Activated CD4-positive, CD25-positive, alpha-beta regulatory T cell treated with anti-CD3 and anti-CD28 coated beads, Interleukin-2, amount 50 U/mL, for 24 hours (primary cell): ENCODE measurements around the gene CYP27C1.

Source experiments
- ATAC-seq, 2 donors: fragments of 150-1000 bp; cut with Tn5 transposase; one replicate each; pipeline ENCODE4 v1.10.0; 2021; ENCODE audit warnings: mild to moderate bottlenecking in 1 of 2, moderate library complexity in 1 of 2

CYP27C1 gene

DNA sequence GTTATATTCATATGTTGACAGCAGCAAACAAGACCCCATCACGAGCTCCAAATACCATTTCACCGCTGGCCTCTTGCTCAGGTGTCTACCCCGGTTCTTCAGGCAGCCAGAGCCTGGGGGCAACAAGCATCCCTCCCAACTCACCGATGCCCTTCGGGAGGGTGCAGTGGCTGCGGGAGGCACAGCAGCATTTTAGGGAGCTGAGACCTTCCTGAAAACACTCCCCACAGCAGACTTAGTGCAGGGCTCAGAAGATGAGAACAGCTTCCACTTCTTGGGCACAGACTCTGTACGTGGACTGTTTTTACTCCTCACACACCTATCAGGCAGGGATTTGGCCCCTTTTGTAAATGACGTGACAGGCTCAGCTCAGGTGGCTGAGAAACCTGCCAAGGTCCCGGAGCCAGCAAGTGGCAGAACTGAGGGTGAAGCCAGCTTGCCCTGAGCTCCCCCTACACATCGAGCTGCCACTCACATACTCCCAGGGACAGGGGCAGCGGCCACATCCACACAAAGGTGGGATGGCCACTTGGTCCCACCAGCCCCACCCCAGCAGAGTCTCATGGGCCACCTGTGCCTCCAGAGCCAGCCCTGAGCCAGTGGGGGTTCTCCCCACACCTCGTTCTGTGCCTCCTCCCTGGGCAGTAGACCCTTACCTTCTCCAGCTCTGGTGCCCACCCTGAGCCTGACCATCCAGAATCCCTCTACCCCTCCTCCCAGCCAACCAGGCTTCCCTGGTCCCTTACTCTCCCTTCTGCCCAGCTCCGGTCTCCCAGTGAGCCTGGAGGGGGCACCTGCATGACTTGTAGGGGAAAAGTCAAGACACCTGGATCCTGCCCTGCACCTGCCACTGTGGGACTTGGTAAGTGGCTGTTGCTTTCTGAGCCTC is 28.5 kb downstream of the CYP27C1 start:
- ATAC-seq: no peak

DNA sequence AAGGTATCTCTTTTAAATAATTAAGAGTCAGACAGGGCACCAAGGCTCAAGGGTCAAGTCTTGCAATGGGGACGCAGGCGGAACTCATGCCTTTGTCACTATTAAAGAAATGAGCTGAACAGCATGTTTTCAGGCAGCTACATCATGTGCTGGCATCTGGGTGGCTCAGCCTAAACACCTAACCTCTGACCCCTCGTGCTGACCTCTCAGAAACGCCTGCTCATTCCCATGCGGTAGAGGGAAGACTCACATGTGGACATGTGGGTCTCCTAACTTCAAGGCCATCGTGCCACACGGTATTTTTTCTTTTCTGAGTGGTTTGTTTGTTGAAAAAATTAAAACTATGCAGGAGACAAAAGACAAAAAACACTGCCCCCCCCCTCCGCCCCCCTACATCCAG is 31.3 kb downstream of the CYP27C1 start:
- ATAC-seq: no peak

DNA sequence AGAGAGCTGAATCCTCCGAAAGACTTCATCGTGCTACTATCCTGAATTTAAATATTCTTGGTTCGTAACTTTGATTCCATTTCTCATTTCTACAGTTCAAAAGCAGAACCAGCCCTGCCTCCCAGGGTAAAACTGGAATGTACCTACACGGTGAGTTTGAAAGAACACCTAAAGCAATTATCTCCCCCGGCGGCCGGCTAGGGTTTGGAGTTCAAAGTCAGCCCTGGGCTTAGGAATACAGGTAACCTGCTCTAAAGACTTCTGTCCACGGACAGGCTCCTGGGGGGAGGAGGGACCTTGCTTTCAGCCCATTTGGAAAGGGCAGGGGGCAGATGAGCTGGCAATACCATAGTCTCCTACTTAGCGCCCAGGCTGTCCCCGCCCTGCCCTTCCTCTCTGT is 32.3 kb downstream of the CYP27C1 start:
- ATAC-seq: no peak

DNA sequence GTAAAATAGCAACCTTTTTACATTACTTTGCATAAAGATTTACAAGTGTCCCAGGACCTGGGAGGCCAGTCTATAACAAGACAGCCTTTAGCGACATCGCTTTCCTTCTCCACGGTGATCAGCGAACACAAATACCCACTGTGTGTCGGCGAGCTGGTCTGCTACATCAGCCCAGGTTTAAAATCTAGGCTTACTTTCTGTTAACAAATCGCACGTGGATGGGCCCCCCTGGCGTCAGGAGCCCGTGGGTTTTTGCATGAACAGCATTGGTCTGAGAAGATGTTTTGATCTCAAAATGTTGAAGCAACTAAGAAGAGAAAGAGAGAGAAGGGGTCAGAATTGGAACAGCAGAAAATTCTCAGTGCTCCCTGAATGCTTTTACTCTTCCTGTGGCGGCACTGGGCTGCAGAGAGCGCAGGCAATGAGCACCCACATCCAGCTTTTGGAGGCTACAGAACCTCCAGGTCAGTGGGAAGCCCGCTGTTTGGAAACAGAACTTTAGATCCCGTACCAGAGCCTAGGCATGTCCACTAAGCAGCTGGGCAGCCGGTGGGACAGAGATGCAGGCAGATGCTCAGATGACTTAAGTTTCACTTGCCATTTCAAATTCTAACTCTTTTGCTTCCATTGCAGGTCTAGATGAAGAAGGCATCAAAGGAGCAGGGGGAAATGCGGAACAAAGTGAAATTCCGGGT is 32.9 kb downstream of the CYP27C1 start:
- no peak for ATAC-seq

DNA sequence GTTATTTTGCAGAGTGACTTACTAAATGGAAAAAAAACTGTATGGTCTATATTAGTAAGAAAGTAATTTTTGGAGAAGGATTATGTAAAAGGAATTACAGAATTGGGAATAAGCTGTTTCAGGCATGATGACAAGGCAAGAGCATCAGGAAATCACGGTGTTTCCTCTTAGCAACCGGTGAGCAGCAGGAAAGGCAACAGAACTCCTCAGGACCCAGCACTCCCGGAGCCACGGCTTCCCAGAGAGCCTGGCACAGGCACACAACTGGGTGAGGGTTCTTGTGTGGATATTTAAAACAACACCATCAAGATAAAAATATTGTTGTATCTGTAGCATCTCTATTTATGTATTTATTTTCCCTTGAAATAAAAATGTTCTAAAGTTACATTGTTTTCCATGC is 34.4 kb downstream of the CYP27C1 start:
- ATAC-seq: no peak

DNA sequence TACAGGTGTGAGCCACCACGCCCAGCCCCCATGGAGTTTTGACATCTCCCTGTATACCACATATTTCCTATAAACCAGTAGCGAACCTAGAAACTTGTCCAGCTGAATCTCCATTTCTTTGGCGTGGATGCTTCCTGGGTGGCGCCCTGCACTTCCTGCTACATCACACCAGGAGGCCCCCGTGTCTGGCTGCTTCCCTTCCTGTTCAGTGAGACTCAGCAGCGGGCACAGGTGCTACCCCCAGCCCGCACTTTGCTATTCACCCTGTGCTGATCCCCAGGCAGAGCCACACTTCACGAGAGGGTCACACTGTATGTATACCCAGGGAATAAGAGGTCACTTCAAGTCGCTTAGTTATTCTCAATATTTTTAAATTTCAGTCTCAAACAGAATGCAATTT is 35.0 kb downstream of the CYP27C1 start:
- ATAC-seq: no peak

DNA sequence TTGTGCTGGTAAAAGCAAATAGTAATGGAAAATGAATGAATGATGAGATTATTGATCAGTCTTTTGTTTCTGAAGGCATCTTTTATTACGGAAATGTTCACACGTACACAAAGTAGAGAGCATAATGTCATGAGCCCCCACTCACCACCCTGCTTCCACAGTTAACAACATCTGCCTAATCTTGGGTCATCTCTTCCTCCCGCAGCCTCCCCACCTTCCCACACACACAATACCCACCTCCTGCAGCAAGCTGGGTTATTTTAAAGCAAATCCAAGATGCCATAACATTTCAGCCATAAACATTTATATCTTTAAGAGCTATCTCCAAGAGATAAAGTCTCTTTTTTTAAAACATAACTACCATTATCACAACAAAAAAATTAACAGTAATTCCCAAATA is 36.3 kb downstream of the CYP27C1 start:
- no peak for ATAC-seq

DNA sequence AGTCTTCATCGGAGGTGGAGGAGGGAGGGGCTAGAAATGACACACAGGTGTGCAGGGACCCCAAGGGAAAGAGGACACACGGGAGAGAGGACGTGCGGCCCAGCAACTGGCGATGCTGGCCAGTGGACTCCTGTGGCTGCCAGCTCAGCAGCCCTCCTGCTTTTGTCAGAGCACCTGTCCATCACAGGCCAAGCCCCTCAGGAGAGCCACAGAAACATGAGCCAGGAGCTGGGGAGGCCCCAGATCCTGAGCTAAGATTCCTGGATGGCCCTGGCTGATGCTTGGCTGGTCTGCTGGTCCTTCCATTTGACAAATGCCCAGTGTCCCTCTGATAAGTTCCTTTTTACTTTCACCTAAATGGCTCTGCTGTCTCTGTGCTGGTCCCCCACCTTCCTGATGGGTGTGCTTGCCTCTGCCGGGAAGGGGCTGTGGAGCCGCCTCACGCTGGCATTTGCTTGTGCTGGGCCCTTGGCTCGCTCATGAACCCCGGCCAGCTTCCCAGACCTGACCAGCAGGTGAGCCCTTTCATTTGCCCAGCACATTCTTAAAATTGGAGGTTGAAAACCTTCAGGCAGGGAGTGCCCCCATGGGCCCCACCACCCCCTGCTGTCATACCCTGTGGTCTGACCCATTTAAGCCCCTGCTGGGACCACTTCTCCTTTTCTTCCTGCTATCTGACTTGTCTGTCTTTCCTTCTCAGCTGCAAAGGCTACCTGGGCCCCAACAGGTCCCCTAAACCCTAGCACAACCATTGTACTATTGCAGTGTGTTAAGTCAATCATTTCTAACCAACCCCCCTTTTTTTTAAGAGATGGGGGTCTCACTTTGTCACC is 37.3 kb downstream of the CYP27C1 start:
- ATAC-seq: no peak

DNA sequence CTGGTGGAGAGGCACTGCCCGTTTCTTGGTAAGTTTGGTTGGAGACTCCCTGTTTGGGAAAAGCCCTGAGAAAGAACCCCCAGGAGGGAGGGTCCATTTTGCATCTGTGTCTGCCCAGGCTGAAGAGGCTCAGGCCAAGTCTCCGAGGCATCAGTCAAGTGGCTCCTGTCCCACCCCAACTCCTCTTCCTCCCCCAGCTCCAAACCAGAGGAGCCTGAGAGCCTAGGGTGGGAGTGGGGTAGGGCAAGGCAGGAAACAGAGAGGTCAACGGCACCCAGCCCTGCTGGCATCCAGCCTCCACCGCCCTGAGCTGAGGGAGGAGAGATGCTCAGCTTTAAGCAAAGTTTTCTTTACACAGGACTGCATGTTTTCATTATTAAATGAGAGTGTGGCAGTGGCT is 38.2 kb downstream of the CYP27C1 start:
- no peak for ATAC-seq

DNA sequence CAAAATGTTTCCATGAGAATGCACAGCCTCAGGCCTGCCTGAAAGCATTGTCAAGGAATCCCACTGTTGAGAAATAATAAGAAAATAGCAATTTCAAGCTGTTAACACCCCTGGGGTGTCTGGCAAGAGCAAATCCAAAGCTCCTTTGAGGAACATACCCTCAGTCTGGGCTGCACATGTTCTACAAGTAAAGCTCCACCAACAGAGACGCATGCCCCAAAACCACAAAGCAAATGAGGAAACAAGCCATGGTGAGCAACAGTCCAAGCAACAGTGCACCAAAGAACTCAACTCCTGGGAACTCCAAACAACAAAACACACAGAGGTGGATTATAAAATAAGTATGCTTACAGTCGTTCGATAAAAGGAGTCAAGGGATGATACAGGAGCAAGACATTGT is 40.3 kb downstream of the CYP27C1 start:
- no peak for ATAC-seq

DNA sequence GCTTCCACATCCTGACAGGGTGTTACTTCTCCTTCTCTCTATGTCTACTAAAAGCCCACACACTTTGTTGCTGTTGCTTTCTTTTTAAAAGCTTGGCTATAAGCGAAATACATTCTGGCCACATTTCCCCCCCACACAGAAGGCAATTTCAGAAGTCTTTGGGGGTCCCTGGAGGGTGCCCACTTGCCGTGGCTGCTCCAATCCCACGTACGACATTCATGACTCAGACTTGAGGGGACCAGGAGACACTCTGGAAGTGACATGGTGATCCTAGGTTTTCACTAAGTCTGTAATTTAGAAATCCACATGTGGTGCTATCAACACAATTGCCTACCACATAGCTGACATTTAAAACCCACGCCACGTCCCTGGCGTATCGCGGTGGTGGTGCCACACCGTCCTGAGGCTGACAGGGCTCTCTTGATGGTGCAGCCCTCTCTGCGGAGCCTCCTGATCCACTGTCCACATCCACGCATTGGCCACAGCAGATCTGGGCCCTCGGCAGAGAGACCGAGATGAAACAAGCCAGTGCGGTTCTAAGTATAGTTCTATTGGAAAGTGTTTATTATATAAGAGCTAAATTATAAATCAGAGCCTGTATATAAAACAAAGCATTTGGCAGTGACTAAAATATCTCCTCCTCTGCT is 42.4 kb downstream of the CYP27C1 start:
- ATAC-seq: no peak

DNA sequence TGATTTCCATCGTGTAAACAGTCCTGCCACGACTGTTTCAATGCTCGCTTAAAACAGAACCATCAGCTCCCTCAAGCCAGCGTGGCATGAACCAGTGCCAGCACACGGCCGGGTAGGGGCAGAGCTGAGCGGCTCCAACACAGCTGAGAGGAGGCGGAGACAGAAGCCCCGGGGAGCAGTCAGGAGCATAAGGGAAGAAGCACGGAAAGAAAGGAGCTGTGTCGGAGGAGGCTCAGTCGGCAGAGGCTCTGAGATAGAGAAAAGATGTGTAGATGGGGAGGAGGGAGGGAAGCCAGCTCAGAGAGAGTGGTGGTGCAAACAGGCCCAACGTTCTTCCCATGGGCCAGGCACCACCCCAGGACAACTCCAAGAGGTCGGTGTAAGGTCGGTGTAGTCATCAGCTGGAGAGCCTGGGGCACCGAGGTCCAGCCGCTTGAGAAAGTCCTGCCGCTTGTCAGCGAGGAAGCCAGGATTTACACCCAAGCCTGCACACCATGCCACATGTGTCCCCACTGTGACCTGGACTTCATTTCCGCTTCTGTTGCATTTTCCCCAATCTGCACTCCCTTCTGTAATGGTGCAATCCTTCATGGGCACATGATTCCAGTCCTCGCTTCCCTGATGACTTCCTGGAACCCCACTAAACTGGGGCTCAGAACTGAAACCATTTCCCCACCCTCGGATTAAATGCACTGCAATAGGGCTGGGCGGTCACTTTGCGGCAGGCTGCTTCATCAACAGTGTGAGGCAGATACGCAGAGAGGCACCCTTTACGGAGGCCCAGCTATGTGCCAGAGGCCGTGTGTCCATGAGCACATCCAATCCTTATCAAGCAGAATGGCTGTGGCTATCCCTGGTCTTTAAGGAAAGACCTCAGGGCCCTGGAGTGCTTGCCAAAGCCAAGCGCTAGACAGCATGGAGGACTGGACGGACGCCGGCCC is 43.5 kb downstream of the CYP27C1 start:
- ATAC-seq: no peak

DNA sequence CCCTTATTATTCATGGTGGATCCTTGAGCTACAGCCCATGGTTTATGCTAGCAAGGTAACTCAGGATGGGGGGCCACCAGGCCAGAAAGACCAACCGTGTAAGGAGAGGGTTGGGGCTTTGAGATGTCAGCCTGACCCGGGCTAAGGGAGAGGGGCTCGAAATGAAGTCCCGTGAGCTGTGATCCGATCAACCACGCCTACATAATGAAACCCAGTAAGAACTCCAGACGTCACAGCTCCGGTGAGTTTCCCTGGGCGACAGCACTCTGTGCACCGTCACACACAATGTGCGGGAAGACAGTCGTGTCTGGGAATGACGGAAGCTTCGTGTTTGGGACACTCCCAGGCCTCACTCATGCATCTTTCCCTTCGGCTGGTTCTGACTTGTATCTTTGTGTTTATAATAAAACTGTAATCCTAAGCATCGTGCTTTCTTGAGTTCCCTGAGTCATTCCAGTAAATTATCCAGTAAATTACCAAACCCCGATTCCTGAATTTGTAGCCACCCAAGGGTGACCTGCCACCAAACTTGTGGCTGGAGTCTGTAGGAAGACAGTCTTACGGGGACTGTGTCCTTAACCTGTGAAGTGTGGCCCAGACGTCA is 44.2 kb downstream of the CYP27C1 start:
- no peak for ATAC-seq

DNA sequence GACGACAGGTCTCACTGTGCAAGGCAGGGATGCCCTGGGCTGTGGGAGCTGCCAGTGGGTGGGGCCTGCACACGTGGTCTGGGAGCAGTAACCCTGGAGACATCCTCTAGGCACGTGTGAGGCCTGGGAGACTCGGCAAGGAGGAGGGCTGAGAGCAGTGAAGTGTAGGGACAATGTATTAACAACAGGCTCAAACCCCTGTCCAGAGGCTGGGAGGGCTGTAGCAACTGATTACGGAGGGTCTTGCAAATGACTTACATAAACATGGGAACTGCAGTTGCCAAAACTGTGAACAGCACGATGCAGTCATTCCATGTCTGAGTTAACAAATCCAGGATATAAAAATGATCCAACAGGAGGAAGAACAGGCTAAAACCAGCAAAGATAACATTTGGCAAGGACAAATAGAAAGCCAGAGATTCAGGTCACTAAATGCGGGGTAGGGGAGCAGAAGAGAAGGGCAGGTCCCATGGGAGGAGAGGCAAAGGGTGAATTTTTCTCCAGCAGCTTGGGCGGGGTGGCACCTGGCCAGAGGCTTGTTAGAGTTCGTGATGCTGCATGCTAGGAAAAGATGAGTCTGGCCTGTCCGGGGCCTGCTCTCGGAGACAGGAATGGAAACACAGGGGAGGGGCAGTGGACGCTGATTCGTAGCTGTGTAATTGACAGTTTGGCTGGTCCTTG is 44.9 kb downstream of the CYP27C1 start:
- ATAC-seq: no peak

DNA sequence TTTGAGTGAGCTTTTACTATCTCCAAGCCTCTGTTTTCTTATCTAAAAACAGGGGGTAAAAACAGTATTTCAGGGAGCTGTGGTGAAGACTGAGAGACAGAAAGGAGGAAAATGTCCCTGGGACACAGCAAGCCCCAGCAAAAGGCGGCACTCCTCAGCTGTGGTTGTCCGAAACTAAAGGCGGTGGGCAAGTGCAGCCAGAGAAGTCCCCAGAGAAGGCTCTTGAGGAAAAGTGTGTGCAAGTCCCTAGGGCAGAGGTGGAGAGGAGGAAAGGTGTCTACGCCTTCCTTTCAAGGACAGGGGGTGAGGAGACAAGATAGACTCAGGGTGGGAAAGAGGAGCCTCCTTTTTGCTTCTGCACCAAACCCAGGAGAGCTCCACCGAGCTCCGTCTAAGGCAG is 45.5 kb downstream of the CYP27C1 start:
- ATAC-seq: no peak

DNA sequence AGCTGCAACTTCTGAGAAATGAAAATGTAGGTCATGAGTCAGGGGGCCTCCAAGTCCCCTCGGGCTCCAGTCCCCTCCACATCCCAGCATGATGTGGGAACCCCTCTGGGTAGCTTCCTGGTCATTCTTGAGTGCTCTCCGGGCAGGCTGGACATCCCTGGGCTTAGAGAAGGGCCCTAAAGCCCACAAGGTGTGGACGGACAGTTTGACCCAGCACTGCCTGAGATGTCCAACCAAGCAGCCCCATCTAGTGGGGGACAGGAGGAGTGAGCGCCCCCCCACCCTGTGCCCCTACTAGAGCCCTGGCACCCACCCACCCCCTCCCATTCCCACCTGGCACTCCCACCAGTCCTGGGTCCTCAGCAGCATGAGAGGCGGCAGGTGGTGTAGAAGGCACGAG is 46.0 kb downstream of the CYP27C1 start:
- ATAC-seq: no peak

DNA sequence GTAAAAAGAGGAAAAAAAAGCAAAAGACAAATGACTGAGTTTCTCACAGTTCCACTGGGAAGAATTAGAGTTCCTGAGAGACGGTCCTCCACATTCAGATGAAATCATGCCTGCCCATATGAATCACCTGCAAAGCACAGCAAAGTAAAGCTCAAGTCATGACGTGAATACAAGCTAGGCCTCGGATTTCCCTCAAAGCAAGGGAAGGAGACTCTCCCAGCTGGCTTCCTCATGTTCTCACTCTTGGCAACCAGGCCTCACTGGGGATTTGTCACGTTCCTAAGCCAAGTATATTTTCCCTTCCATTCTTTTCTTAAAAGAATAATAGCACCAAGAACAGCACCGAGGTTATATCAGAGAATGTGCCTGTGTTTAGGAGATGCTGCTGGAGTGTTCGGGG is 47.0 kb downstream of the CYP27C1 start:
- no peak for ATAC-seq

DNA sequence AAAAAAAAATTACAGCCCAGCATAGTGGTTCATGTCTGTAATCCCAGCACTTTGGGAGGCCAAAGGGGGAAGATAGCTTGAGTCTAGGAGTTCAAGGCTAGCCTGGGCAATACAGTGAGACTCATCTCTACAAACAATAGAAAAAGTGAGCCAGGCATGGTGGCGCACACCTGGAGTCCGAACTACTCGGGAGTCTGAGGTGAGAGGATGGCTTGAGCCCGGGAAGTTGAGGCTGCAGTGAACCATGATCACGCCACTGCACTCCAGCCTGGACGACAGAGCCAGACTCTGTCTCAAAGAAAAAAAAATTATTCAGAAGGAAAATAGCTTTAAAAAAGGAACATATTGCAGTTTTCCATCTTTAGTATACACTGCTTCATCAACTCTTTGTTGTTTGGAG is 47.8 kb downstream of the CYP27C1 start:
- no peak for ATAC-seq

DNA sequence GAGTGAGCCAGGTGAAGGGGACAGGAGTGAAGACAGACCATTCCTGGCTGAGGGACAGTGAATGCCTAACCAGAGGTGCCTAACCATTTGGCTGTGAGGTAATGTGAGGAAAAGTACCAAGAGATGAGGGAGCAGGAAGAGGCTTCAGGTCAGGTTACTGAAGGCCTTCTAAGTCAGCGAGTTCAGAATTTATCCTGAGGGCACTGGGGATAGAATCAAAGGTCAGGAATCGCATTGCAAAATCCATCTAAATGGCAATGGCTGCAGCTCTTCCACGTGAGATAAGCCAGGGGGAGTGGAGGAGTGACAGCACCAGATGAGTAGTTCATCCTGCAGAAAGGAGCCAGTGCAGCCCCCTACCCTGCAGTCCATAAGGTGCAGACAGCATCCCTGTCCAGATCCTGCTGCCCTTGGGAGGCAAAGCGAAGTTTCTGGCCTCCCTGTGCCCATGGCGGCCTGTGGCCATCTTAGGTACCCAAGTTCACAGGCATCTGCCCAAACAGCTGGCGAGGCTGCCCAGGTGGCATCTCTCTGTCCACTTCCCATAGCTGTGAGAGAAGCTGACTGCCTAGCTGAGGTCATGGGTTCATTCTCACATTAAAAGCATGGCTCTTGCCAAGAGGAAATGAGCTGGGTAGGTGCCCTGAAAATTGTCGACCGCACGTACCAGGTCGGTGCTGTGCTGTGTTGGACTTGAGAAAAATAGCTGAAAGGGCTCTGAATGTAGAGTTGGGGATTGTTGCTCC is 49.5 kb downstream of the CYP27C1 start:
- no peak for ATAC-seq

DNA sequence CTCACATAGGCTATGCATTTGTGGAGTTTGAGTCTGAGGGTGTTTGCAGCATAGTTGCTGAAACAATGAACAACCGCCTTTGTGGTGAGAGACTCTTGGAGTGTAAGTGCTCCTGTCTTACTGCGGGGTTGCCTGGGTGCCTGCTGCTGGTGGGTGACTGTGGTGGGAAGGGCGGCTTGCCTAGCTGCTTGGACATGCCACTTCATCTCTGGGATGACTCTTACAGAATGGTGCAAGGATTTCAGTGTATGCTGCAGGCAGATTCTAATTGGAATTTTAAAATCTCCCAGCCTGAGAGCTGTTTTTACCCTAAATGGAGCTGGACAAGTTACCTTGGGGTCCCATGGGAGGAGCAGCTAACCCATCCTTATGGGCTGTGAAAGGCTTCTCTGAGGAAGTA is 50.1 kb downstream of the CYP27C1 start:
- no peak for ATAC-seq
